Spleen (tissue), 11 donors: ENCODE data around the gene FBXO22. TPM values are rescaled to one million over a fixed set of nuclear protein-coding genes. Genes with fewer than 3 reads are reported as not detected.

Experiments used
- DNase-seq: peaks from one replicate; pipeline ENCODE4 v3.0.0-alpha.2; 2020
- H3K27ac ChIP-seq, 8 donors: fragments of 200-600 bp; sonication (generic) in 7 of 8; 1 replicate in 4 of 8; 2 replicates in 4 of 8; pipeline versions ENCODE4 v1.5.0 to v1.8.0; 2016 to 2021; ENCODE audit warnings: inconsistent platforms in 4 of 8, mild to moderate bottlenecking in 4 of 8, moderate library complexity in 1 of 8
- H3K27me3 ChIP-seq, 7 donors: fragments of 200-600 bp; sonication (generic) in 6 of 7; replicated peaks in 1 of 7; 1 replicate in 4 of 7; 2 replicates in 3 of 7; pipeline versions ENCODE4 v1.5.0 to v1.8.0; 2016 to 2021; ENCODE audit warnings: inconsistent platforms in 3 of 7, mild to moderate bottlenecking in 1 of 7
- H3K36me3 ChIP-seq, 6 donors: fragments of 200-600 bp; sonication (generic) in 5 of 6; 1 replicate in 4 of 6; 2 replicates in 2 of 6; pipeline versions ENCODE4 v1.5.0 to v1.8.0; 2016 to 2021; ENCODE audit warnings: inconsistent platforms in 2 of 6
- H3K4me1 ChIP-seq, 6 donors: fragments of 200-600 bp; sonication (generic) in 5 of 6; 1 replicate in 3 of 6; 2 replicates in 3 of 6; pipeline versions ENCODE4 v1.5.0 to v1.8.0; 2016 to 2021; ENCODE audit warnings: inconsistent platforms in 3 of 6
- H3K4me3 ChIP-seq, 8 donors: fragments of 200-600 bp; sonication (generic) in 7 of 8; 1 replicate in 4 of 8; 2 replicates in 4 of 8; pipeline versions ENCODE4 v1.5.0 to v1.8.0; 2016 to 2021; ENCODE audit warnings: inconsistent platforms in 4 of 8, mild to moderate bottlenecking in 4 of 8, moderate library complexity in 2 of 8
- H3K9me3 ChIP-seq, 8 donors: fragments of 200-600 bp; sonication (generic) in 7 of 8; 1 replicate in 4 of 8; 2 replicates in 4 of 8; pipeline versions ENCODE4 v1.5.0 to v1.8.0; 2016 to 2021; ENCODE audit warnings: inconsistent platforms in 4 of 8
- POLR2A ChIP-seq, 3 donors: fragments of 450-650 bp; IDR thresholded peaks; one replicate each; pipeline ENCODE4 v1.5.1; 2017; ENCODE audit warnings: antibody characterized with exemption in 3 of 3, mild to moderate bottlenecking in 1 of 3
- POLR2AphosphoS5 ChIP-seq, 3 donors: sonication (generic); formaldehyde crosslinking; IDR thresholded peaks; one replicate each; pipeline ENCODE4 v1.5.1; 2017; ENCODE audit warnings: antibody characterized with exemption in 3 of 3
- WGBS, 5 donors: extraction: QIAGEN DNeasy Blood & Tissue Kit in 3 of 5; methylation state at CpG; one replicate each; pipeline versions ENCODE4 v1.1.5 to v1.1.7; 2013 to 2018; 5-methylcytosine and 5-hydroxymethylcytosine counted together
- intact Hi-C: fragments of 100-400 bp; cut with DNase I; formaldehyde crosslinking; loops from one replicate; pipeline ENCODE4 v1.15.0; 2023; ENCODE audit warnings: low total_unique reads
- polyA plus RNA-seq, 3 donors: library from polyadenylated mRNA; stranded (reverse); fragments of 200-250 nt; gene quantifications; one replicate each; pipeline ENCODE4 v1.2.1, GENCODE V29; 2013
- total RNA-seq, 7 donors: library from RNA; depleted of rRNA in 3 of 7; stranded (reverse); fragments of >200 nt in 3 of 7; fragmentation: NEBNext Ultra II Directional in 4 of 7; extraction: Animal tissue kit (Norgen Biotek cat#: 25700) in 4 of 7; gene quantifications; one replicate each; pipeline versions ENCODE4 v1.1.0 to v1.2.1, GENCODE V29; 2016 to 2021
- TF ChIP-seq, protein P1 (sequence below), 11 experiments: fragments of 200-600 bp in 7 of 11; fragments of 450-650 bp in 4 of 11; sonication (generic) in 4 of 11; IDR thresholded peaks in 8 of 11; conservative IDR thresholded peaks in 3 of 11; 1 replicate in 7 of 11; 2 replicates in 4 of 11; pipeline versions ENCODE4 v1.4.0 to v1.8.0; 2016 to 2021; ENCODE audit warnings: antibody characterized with exemption in 11 of 11, inconsistent platforms in 4 of 11, mild to moderate bottlenecking in 1 of 11
- donor health status: healthy with polysubstance abuse.
- donor health status: DM: no; HTN: no; CAD: no; lungs with moderate emphysema.
- donor health status: DM: no; HTN: no; CAD: no.
- donor health status: Bipolar disorder and iron deficiency.
- donor health status: healthy.
- donor health status: DM: no; HTN: no; CAD: no.
- donor health status: DM: yes; HTN: yes; CAD: no.

FBXO22 gene
- total and polyA plus RNA-seq, 10 donors: 4.9 to 24.9 (median 20.7) TPM

GRCh38 chr15:75916978-75917377 lies 13.3 kb downstream of the FBXO22 start:
- DNase-seq: no peak
- no peaks in the 10 kb centered on the region for H3K9me3 ChIP-seq
- intact Hi-C loops: no loop called here
- H3K36me3 ChIP-seq: peaks cover 0 to 93% (median 38%) of the 10 kb centered on the region in 6 donors
- peaks cover 0 to 4% (median under 1%) of the 10 kb centered on the region in 6 donors for H3K4me1 ChIP-seq
- H3K27ac ChIP-seq: no peak overlapping the region
- H3K4me3 ChIP-seq: no peak overlapping the region
- no peaks in the 10 kb centered on the region for H3K27me3 ChIP-seq
- TF ChIP-seq POLR2AphosphoS5 (IDR thresholded peaks at IDR 0.05) (no peak), POLR2A (IDR thresholded peaks at IDR 0.05) (no peak)
- TF ChIP-seq, protein P1, sequence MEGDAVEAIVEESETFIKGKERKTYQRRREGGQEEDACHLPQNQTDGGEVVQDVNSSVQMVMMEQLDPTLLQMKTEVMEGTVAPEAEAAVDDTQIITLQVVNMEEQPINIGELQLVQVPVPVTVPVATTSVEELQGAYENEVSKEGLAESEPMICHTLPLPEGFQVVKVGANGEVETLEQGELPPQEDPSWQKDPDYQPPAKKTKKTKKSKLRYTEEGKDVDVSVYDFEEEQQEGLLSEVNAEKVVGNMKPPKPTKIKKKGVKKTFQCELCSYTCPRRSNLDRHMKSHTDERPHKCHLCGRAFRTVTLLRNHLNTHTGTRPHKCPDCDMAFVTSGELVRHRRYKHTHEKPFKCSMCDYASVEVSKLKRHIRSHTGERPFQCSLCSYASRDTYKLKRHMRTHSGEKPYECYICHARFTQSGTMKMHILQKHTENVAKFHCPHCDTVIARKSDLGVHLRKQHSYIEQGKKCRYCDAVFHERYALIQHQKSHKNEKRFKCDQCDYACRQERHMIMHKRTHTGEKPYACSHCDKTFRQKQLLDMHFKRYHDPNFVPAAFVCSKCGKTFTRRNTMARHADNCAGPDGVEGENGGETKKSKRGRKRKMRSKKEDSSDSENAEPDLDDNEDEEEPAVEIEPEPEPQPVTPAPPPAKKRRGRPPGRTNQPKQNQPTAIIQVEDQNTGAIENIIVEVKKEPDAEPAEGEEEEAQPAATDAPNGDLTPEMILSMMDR (IDR thresholded peaks at IDR 0.05 in 8 of 11, conservative IDR thresholded peaks at IDR 0.05 in 3 of 11): no peak
- 83 to 92% (median 88%) methylated on average over 1 of the region's 1 CpG for WGBS, 5 donors

GRCh38 chr15:75918135-75918534 lies 14.5 kb downstream of the FBXO22 start:
- 85 to 97% (median 94%) methylated on average over 1 of the region's 1 CpG for WGBS, 5 donors
- no peaks in the 10 kb centered on the region for H3K9me3 ChIP-seq
- H3K27me3 ChIP-seq: no peaks in the 10 kb centered on the region
- DNase-seq: no peak
- H3K4me3 ChIP-seq: no peak overlapping the region
- intact Hi-C loops: no loop called here
- H3K36me3 ChIP-seq: peaks cover 0 to 95% (median 36%) of the 10 kb centered on the region in 6 donors
- H3K4me1 ChIP-seq: peaks cover 0 to 14% (median 6%) of the 10 kb centered on the region in 6 donors
- no peak overlapping the region for H3K27ac ChIP-seq
- TF ChIP-seq, protein P1 (IDR thresholded peaks at IDR 0.05 in 8 of 11, conservative IDR thresholded peaks at IDR 0.05 in 3 of 11): no peak
- TF ChIP-seq POLR2AphosphoS5 (IDR thresholded peaks at IDR 0.05) (no peak), POLR2A (IDR thresholded peaks at IDR 0.05) (no peak)

GRCh38 chr15:75920079-75920478 lies 16.4 kb downstream of the FBXO22 start:
- Histone ChIP-seq H3K9me3 (no peaks in the 10 kb centered on the region), H3K27ac (no peak overlapping the region), H3K27me3 (no peaks in the 10 kb centered on the region), H3K4me3 (no peak overlapping the region), H3K36me3 (peaks cover 0 to 87% (median 24%) of the 10 kb centered on the region in 6 donors), H3K4me1 (peaks cover 0 to 31% (median 7%) of the 10 kb centered on the region in 6 donors)
- no peak for TF ChIP-seq POLR2AphosphoS5 (IDR thresholded peaks at IDR 0.05)
- no peak for TF ChIP-seq POLR2A (IDR thresholded peaks at IDR 0.05)
- TF ChIP-seq, protein P1 (IDR thresholded peaks at IDR 0.05 in 8 of 11, conservative IDR thresholded peaks at IDR 0.05 in 3 of 11): no peak
- no peak for DNase-seq
- 94 to 100% (median 100%) methylated on average over 1 of the region's 1 CpG for WGBS, 5 donors
- intact Hi-C loops: no loop called here

GRCh38 chr15:75921732-75922703 lies 18.3 kb downstream of the FBXO22 start:
- DNase-seq: no peak
- H3K36me3 ChIP-seq: peaks cover 0 to 74% (median 20%) of the 10 kb centered on the region in 6 donors

More at GRCh38 chr15:75921732-75922703, 18.3 kb downstream of the FBXO22 start:
- Histone ChIP-seq H3K4me1 (peaks cover 0 to 43% (median 11%) of the 10 kb centered on the region in 6 donors), H3K27me3 (no peaks in the 10 kb centered on the region), H3K4me3 (no peak overlapping the region), H3K27ac (peak overlapping the region in 2 of 8 donors; percentile 20 to 37), H3K9me3 (no peaks in the 10 kb centered on the region)
- TF ChIP-seq POLR2A (IDR thresholded peaks at IDR 0.05): no peak
- TF ChIP-seq, protein P1 (IDR thresholded peaks at IDR 0.05 in 8 of 11, conservative IDR thresholded peaks at IDR 0.05 in 3 of 11): peak in 8 of 11 experiments; percentile 15 to 42 (median 32)
- no peak for TF ChIP-seq POLR2AphosphoS5 (IDR thresholded peaks at IDR 0.05)
- WGBS, 5 donors: 74 to 80% (median 75%) methylated on average over 9 of the region's 9 CpGs
- intact Hi-C loops: no loop called here
